GM21723 (cell line): ENCODE results near the gene KCNJ6.
"Not testable (repeated sequence)": the region's sequence is repeated elsewhere in the genome, so short reads cannot be mapped to it uniquely, and the experiment has no call there.

Experiments
- ATAC-seq: cut with Tn5 transposase; IDR thresholded peaks from one replicate; pipeline ENCODE4 v1.9.1; 2021; ENCODE audit warnings: mild to moderate bottlenecking, moderate library complexity; ENCODE audit not compliant: unreplicated experiment

Gene KCNJ6

DNA sequence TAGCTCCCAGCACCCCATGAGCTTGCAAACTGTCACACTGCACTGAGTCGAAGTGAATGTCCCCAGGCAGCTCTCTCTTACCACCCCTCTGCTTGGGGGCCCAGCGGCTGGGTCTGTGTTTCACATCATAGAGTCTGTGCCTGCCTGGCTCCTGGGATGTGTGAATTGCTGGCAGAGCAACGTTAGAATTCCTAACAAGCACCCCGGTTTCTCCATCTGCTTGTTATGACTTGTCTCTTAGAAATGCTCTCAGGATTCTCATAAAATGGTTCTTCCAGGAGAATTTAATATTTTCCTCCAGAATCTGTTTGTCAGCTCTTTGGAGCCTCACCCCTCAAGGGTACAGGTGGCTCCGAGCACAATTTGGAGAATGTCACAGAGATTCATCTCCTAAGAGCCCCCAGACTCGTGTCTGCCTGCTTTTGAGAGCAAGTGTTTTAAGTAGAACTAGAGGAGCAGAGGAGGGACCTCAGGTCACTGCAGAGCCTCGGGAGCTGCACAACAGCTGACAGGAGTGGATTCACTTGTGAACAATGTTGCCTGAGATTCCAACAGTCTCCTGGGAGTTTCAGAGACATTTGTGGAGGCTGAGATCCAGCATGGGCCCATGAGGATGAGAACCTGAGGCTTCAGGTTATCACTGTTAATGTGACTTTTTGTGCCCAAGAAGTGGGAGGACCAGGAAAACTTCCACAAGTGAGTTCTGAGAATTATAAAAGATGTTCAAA lies 131.5 kb downstream of the KCNJ6 start:
- no peak for ATAC-seq

GRCh38 chr21:37783016-37783415 lies 133.2 kb downstream of the KCNJ6 start:
- ATAC-seq: no peak

- no peak for ATAC-seq
Observed at GRCh38 chr21:37780991-37781983, 135.0 kb downstream of the KCNJ6 start.

- no peak for ATAC-seq
Observed at GRCh38 chr21:37771181-37771580, 145.1 kb downstream of the KCNJ6 start.

- no peak for ATAC-seq
Observed at GRCh38 chr21:37770461-37770860, 145.8 kb downstream of the KCNJ6 start.

- ATAC-seq: no peak
Observed at GRCh38 chr21:37769656-37770055, 146.6 kb downstream of the KCNJ6 start.

GRCh38 chr21:37767984-37768383 lies 148.3 kb downstream of the KCNJ6 start:
- no peak for ATAC-seq

GRCh38 chr21:37766129-37766528 lies 150.1 kb downstream of the KCNJ6 start:
- ATAC-seq: no peak

- ATAC-seq: no peak
Observed at GRCh38 chr21:37765221-37765900, 150.9 kb downstream of the KCNJ6 start.

DNA sequence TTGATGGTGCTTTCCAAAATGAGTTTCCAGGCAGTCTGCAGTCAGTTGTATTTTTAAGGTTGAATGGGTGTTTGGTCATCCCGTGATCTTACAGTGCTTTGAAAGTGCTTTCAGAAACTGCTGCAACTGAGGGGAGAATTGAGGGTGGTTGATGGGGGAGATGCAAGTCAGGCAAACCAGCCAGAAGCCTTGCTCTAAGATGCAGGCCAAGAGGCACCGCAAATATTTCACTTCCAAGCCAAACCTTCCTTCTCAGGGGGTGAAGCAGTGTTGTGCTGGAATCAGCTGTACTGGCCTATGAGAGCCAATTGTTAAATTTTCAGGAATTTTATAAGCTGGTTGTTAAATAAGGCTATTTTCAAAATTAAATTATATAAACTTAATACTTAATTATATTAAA lies 151.6 kb downstream of the KCNJ6 start:
- ATAC-seq: no peak

- no peak for ATAC-seq
Observed at GRCh38 chr21:37763298-37763697, 153.0 kb downstream of the KCNJ6 start.

GRCh38 chr21:37762606-37763005 lies 153.7 kb downstream of the KCNJ6 start:
- no peak for ATAC-seq

- ATAC-seq: not testable (repeated sequence)
Observed at GRCh38 chr21:37761406-37761805, 154.9 kb downstream of the KCNJ6 start.

DNA sequence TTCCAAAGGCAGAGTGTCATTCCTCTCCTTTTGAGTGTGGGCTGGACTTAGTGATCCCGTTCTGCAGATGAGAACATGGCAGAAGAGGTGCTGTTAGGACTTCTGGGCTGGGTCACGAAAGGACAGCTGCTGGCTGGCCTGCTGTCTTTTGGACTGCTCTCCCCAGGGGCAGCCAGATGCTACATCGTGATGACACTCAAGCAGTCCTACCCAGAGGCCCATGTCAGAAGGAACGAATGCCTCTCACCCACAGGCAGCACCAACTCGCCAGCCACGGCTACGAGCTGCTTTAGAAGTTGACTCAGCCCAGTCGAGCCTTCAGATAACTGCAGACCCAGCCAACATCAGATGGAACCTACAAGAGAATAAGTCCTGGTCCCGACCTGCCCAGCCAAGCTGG lies 156.5 kb downstream of the KCNJ6 start:
- ATAC-seq: no peak

- ATAC-seq: no peak
Observed at GRCh38 chr21:37758982-37759381, 157.3 kb downstream of the KCNJ6 start.

GRCh38 chr21:37757606-37758376 lies 158.5 kb downstream of the KCNJ6 start:
- no peak for ATAC-seq

GRCh38 chr21:37753122-37753599 lies 163.1 kb downstream of the KCNJ6 start:
- no peak for ATAC-seq

- no peak for ATAC-seq
Observed at GRCh38 chr21:37751268-37751975, 164.8 kb downstream of the KCNJ6 start.

- no peak for ATAC-seq
Observed at GRCh38 chr21:37749132-37749531, 167.1 kb downstream of the KCNJ6 start.

GRCh38 chr21:37748351-37748750 lies 167.9 kb downstream of the KCNJ6 start:
- ATAC-seq: no peak
